K562 (cell line): ENCODE results near the gene CTSW. TPM values are rescaled to one million over a fixed set of nuclear protein-coding genes. Genes with fewer than 3 reads are reported as not detected.
A peak's percentile ranks its signal among the peaks of the same experiment; 100 is the strongest.

Experiments used
- BRD9 ChIP-seq: fragments of 450-650 bp; IDR thresholded peaks from 2 replicates; pipeline ENCODE4 v1.6.1; 2018; ENCODE audit warnings: low read depth; ENCODE audit not compliant: partially characterized antibody
- FOXJ2 ChIP-seq: fragments of 200-800 bp; sonication (Bioruptor generic); IDR thresholded peaks from 2 replicates; pipeline ENCODE4 v1.6.1; 2016; ENCODE audit warnings: missing genetic modification characterization, missing compliant biosample characterization
- FUS ChIP-seq: fragments of 200-400 bp; formaldehyde crosslinking; optimal IDR thresholded peaks from 2 replicates; pipeline ENCODE3; 2017; ENCODE audit warnings: low read depth, low read length
- GABPB1 ChIP-seq: sonication (generic); formaldehyde crosslinking; IDR thresholded peaks from 2 replicates; pipeline ENCODE4 v1.8.0; 2022; ENCODE audit warnings: mild to moderate bottlenecking, missing genetic modification reagents
- GTF2F1 ChIP-seq: IDR thresholded peaks from 2 replicates; pipeline ENCODE4 v1.6.1; 2011; ENCODE audit warnings: low read depth, low read length, improper control_type of control experiment
- MTA3 ChIP-seq: fragments of 450-650 bp; formaldehyde crosslinking; IDR thresholded peaks from 2 replicates; pipeline ENCODE4 v1.6.1; 2017; ENCODE audit warnings: mild to moderate bottlenecking, borderline replicate concordance
- NFYB ChIP-seq: IDR thresholded peaks from 2 replicates; pipeline ENCODE4 v1.6.1; 2011; ENCODE audit warnings: mild to moderate bottlenecking, moderate library complexity; ENCODE audit not compliant: insufficient read length; ENCODE audit errors: extremely low read depth
- NONO ChIP-seq, 2 experiments: fragments of 200-400 bp in 1 of 2; fragments of 450-650 bp in 1 of 2; formaldehyde crosslinking in 1 of 2; IDR thresholded peaks; 2 replicates each; pipeline ENCODE4 v1.6.1; 2017; ENCODE audit warnings: low read depth in 2 of 2, mild to moderate bottlenecking in 2 of 2, moderate library complexity in 2 of 2, low read length in 1 of 2
- NR3C1 ChIP-seq: sonication (generic); formaldehyde crosslinking; IDR thresholded peaks from 2 replicates; pipeline ENCODE4 v1.8.1; 2022; ENCODE audit warnings: missing genetic modification reagents
- TAL1 ChIP-seq: fragments of 450-650 bp; IDR thresholded peaks from 2 replicates; pipeline ENCODE4 v1.6.1; 2016; ENCODE audit warnings: mild to moderate bottlenecking
- ZNF121 ChIP-seq: sonication (generic); formaldehyde crosslinking; conservative IDR thresholded peaks from 2 replicates; pipeline ENCODE4 v1.8.0; 2022; ENCODE audit warnings: missing genetic modification reagents
- ZNF165 ChIP-seq: fragments of 250-450 bp; sonication (Bioruptor Pico); IDR thresholded peaks from 2 replicates; pipeline ENCODE4 v1.4.0; 2020; ENCODE audit warnings: borderline replicate concordance
- ZNF431 ChIP-seq: sonication (generic); formaldehyde crosslinking; IDR thresholded peaks from 2 replicates; pipeline ENCODE4 v1.8.0; 2022; ENCODE audit warnings: mild to moderate bottlenecking, missing genetic modification reagents
- polyA plus RNA-seq, 8 experiments: library from polyadenylated mRNA; depleted of rRNA in 4 of 8; stranded (reverse) in 5 of 8; unstranded in 3 of 8; fragments of >200 nt; fragmentation: Nextera tagmentation in 2 of 8; fragmentation: Illumina TruSeq in 1 of 8; extraction: Ambion mirVana in 2 of 8; extraction: Trizol in 1 of 8; gene quantifications; 2 replicates each; pipeline versions ENCODE4 v1.2.1 to v1.2.3, GENCODE V29; 2011 to 2014; ENCODE audit warnings: inconsistent platforms in 1 of 8, missing spikeins in 1 of 8
- total RNA-seq, 7 experiments: library from RNA; depleted of rRNA in 6 of 7; stranded (reverse); fragments of >200 nt in 6 of 7; fragmentation: Illumina TruSeq in 2 of 7; extraction: Trizol in 2 of 7; gene quantifications; 2 replicates each; pipeline versions ENCODE4 v1.2.1 to v1.2.3, GENCODE V29; 2011 to 2021; ENCODE audit warnings: low replicate concordance in 1 of 7
- TF ChIP-seq, protein P1 (sequence below): fragments of 250-450 bp; sonication (Bioruptor Pico); IDR thresholded peaks from 2 replicates; pipeline ENCODE4 v1.4.0; 2020; ENCODE audit warnings: mild to moderate bottlenecking
- TF ChIP-seq, protein P2 (sequence below), 2 experiments: IDR thresholded peaks; 2 replicates each; pipeline ENCODE4 v1.6.1; 2012; ENCODE audit warnings: improper control_type of control experiment in 2 of 2, low read depth in 2 of 2, low read length in 2 of 2, borderline replicate concordance in 1 of 2
- TF ChIP-seq, protein P3 (sequence below): fragments of 450-650 bp; formaldehyde crosslinking; IDR thresholded peaks from 2 replicates; pipeline ENCODE4 v1.4.0; 2020; ENCODE audit warnings: mild to moderate bottlenecking, moderate library complexity
- TF ChIP-seq, protein P4 (sequence below), 3 experiments: fragments of 200-800 bp in 1 of 3; fragments of 250-450 bp in 1 of 3; fragments of 450-650 bp in 1 of 3; sonication (Bioruptor Pico) in 1 of 3; sonication (Bioruptor generic) in 1 of 3; formaldehyde crosslinking in 1 of 3; IDR thresholded peaks; 2 replicates each; pipeline versions ENCODE4 v1.6.1 to v1.8.0; 2016 to 2022; ENCODE audit warnings: mild to moderate bottlenecking in 2 of 3, missing genetic modification characterization in 2 of 3, missing compliant biosample characterization in 1 of 3, moderate library complexity in 1 of 3

The CTSW gene
- total and polyA plus RNA-seq, 9 of the 15 experiments (the other 6 are each of a cell fraction or from before 2014, with no cell fraction given): 0.04 TPM; not detected in 8

DNA sequence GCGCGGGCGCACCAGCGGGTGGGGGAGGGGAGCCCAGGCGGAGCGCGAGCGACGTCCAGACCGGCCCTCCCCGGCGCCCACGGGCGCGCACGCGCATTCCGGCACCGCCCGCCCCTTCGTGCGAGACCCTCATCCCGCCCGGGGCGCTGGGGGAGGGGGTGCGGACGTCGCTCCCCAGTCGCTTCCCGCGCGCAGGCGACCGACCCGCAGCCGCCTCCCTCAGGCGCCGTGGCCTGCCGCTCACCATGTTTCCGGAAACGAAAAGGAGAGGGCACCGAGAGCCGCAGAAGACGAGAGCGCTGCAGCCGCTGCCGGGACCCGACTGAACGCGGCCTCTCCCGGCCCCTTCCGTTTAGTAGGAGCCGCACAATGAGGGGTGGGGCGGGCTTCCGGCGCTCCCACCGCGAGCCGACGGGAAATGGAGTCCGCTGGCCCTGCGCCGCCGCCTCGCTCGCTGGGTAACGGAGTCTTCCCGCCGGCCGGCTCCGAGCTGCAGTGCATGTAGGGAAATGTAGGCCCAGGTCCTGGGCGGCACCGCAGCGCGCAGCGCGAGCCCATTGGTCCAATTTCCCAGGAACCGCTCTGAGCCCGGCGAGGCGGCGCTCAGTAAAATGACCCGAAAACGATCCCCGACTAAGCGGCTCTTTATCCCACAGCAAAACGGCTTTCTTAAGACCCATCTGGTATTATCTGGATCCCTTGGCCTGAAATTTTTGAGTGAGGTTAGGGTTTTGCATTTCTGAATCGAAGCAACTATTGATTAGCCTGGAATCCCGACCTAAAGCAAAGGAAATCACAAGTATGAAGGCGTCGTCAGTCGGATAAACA, 21.6 kb upstream of the CTSW start, which contains the start of gene CFL1 (continued):
- TF ChIP-seq, protein P1, sequence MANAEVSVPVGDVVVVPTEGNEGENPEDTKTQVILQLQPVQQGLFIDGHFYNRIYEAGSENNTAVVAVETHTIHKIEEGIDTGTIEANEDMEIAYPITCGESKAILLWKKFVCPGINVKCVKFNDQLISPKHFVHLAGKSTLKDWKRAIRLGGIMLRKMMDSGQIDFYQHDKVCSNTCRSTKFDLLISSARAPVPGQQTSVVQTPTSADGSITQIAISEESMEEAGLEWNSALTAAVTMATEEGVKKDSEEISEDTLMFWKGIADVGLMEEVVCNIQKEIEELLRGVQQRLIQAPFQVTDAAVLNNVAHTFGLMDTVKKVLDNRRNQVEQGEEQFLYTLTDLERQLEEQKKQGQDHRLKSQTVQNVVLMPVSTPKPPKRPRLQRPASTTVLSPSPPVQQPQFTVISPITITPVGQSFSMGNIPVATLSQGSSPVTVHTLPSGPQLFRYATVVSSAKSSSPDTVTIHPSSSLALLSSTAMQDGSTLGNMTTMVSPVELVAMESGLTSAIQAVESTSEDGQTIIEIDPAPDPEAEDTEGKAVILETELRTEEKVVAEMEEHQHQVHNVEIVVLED (CRISPR knock-in tag): peak; percentile 73
- peak; percentile 98 for TF ChIP-seq GABPB1 (CRISPR knock-in tag)
- TF ChIP-seq, protein P2, sequence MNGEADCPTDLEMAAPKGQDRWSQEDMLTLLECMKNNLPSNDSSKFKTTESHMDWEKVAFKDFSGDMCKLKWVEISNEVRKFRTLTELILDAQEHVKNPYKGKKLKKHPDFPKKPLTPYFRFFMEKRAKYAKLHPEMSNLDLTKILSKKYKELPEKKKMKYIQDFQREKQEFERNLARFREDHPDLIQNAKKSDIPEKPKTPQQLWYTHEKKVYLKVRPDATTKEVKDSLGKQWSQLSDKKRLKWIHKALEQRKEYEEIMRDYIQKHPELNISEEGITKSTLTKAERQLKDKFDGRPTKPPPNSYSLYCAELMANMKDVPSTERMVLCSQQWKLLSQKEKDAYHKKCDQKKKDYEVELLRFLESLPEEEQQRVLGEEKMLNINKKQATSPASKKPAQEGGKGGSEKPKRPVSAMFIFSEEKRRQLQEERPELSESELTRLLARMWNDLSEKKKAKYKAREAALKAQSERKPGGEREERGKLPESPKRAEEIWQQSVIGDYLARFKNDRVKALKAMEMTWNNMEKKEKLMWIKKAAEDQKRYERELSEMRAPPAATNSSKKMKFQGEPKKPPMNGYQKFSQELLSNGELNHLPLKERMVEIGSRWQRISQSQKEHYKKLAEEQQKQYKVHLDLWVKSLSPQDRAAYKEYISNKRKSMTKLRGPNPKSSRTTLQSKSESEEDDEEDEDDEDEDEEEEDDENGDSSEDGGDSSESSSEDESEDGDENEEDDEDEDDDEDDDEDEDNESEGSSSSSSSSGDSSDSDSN (IDR thresholded peaks at IDR 0.05; ENCODE audit: borderline replicate concordance in 1 of 2, low read depth in 2 of 2, low read length in 2 of 2): no peak
- TF ChIP-seq, protein P3, sequence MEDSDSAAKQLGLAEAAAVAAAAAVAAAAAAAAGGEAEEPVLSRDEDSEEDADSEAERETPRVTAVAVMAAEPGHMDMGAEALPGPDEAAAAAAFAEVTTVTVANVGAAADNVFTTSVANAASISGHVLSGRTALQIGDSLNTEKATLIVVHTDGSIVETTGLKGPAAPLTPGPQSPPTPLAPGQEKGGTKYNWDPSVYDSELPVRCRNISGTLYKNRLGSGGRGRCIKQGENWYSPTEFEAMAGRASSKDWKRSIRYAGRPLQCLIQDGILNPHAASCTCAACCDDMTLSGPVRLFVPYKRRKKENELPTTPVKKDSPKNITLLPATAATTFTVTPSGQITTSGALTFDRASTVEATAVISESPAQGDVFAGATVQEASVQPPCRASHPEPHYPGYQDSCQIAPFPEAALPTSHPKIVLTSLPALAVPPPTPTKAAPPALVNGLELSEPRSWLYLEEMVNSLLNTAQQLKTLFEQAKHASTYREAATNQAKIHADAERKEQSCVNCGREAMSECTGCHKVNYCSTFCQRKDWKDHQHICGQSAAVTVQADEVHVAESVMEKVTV (CRISPR knock-in tag): no peak
- no peak for TF ChIP-seq TAL1
- TF ChIP-seq NFYB: peak; percentile 87
- peak; percentile 81 to 98 for TF ChIP-seq NONO (IDR thresholded peaks at IDR 0.05; ENCODE audit: low read depth in 2 of 2, low read length in 1 of 2)
- no peak for TF ChIP-seq BRD9
- TF ChIP-seq FUS: peak; percentile 5
- TF ChIP-seq ZNF121 (CRISPR knock-in tag): no peak
- TF ChIP-seq FOXJ2 (tag): no peak
- TF ChIP-seq GTF2F1: peak; percentile 70; the same call in 1 of the 2 replicates
- TF ChIP-seq NR3C1 (CRISPR knock-in tag): peak; percentile 46; the same call in 1 of the 2 replicates
- peak; percentile 43; the same call in 1 of the 2 replicates for TF ChIP-seq MTA3
- 0 out of 2 replicates have a peak, but pooled peaks have one; percentile 23 for TF ChIP-seq ZNF431 (CRISPR knock-in tag)
- no peak for TF ChIP-seq ZNF165
- TF ChIP-seq, protein P4, sequence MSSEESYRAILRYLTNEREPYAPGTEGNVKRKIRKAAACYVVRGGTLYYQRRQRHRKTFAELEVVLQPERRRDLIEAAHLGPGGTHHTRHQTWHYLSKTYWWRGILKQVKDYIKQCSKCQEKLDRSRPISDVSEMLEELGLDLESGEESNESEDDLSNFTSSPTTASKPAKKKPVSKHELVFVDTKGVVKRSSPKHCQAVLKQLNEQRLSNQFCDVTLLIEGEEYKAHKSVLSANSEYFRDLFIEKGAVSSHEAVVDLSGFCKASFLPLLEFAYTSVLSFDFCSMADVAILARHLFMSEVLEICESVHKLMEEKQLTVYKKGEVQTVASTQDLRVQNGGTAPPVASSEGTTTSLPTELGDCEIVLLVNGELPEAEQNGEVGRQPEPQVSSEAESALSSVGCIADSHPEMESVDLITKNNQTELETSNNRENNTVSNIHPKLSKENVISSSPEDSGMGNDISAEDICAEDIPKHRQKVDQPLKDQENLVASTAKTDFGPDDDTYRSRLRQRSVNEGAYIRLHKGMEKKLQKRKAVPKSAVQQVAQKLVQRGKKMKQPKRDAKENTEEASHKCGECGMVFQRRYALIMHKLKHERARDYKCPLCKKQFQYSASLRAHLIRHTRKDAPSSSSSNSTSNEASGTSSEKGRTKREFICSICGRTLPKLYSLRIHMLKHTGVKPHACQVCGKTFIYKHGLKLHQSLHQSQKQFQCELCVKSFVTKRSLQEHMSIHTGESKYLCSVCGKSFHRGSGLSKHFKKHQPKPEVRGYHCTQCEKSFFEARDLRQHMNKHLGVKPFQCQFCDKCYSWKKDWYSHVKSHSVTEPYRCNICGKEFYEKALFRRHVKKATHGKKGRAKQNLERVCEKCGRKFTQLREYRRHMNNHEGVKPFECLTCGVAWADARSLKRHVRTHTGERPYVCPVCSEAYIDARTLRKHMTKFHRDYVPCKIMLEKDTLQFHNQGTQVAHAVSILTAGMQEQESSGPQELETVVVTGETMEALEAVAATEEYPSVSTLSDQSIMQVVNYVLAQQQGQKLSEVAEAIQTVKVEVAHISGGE (CRISPR knock-in tag; IDR thresholded peaks at IDR 0.05): peak; percentile 75 to 96 (median 90); a peak in 5 of 6 replicates
